ENCODE data around the gene ACTG1.

Gene ACTG1

DNA sequence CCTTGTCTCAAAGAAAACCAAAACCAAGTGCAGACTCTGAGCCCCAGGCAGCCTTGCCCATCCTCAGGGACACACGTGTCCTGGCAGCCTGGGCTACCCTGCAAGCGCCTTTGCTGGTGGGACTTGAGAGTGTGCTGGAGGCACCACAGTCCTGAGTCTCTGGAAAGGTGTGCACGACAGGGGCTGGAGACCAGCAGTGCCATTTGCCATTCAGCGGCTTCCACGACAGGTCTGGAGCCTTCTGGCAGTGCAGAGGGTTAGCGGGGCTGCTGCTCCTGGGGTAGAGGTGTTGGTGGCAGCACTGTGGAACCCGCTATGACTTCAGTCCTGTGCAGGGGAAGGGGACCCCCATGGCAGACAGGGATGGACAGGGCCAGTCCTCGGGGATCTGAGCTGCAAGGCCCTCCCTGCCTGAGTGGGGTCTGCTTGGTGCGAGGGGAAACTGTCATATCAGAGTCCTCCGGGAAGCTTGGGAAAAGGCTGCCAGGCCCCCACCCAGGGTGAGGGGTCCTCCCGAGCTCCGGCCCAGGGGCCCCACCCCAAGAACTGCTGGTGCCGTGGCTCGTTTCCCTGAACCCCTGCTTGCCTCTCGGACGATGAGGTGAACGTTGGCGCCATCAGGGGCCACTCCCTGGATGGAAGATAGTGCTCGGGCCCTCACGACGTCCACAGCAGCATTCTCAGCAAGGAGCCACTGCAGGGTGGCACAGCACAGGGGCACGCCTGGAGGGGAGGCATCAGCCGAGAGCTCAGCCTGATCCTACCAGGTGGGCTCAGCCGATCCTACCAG lies 32.8 kb upstream of the ACTG1 start:
- no peak for DNase-seq (ENCODE audit: extremely low read depth in 1 of 2, low read depth in 1 of 2)

DNA sequence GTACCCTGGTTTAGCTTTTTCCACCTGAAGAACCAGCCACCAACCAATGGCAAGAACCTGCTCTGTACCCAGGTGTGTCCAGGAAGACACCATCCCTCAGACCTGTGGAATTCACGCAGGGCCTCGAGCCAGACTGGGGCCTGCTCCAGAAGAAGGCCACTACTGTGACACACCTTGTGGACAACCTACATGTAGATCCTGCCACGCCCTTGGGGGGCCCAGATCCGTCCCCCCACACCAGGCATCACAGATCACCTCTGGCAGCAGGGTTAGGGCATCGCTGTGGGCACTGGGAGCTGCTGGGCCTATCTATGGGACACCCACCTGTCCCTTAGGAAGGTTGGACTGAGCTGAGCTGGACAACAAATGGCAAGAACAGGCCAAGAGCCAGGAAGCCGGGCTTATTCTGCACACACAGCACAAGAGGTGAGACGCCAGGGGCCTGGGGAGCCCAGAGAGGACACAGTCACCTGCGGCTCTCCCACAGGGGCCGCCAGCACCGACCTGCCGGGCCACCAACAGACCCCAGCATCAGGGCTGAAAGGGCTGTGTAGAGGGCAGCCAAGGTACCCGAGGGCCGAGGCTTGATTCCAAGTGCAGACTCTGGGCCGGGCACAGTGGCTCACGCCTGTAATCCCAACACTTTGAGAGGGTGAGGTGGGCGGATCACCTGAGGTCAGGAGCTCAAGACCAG lies 31.8 kb upstream of the ACTG1 start:
- DNase-seq (ENCODE audit: extremely low read depth in 1 of 2, low read depth in 1 of 2) = no peak

GRCh38 chr17:81543756-81544155 lies 31.2 kb upstream of the ACTG1 start:
- no peak for DNase-seq (ENCODE audit: extremely low read depth in 1 of 2, low read depth in 1 of 2)

DNA sequence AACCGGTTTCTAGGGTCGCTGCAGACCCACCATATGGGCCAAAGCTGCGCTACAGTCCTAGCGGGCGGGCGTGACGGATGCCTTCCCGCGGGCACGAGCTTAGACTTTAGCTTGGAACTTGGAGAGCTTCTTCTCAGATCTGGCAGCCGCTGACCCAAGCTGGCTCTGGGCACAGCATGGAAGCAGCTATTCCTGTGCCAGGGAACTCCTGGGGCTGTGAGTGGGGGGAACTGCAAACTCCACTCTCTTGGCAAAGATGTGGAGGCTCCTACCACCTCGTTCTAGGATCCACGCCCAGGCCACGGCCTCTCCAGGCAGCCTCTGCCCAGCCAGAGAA lies 30.7 kb upstream of the ACTG1 start:
- DNase-seq (ENCODE audit: extremely low read depth in 1 of 2, low read depth in 1 of 2) = no peak

DNA sequence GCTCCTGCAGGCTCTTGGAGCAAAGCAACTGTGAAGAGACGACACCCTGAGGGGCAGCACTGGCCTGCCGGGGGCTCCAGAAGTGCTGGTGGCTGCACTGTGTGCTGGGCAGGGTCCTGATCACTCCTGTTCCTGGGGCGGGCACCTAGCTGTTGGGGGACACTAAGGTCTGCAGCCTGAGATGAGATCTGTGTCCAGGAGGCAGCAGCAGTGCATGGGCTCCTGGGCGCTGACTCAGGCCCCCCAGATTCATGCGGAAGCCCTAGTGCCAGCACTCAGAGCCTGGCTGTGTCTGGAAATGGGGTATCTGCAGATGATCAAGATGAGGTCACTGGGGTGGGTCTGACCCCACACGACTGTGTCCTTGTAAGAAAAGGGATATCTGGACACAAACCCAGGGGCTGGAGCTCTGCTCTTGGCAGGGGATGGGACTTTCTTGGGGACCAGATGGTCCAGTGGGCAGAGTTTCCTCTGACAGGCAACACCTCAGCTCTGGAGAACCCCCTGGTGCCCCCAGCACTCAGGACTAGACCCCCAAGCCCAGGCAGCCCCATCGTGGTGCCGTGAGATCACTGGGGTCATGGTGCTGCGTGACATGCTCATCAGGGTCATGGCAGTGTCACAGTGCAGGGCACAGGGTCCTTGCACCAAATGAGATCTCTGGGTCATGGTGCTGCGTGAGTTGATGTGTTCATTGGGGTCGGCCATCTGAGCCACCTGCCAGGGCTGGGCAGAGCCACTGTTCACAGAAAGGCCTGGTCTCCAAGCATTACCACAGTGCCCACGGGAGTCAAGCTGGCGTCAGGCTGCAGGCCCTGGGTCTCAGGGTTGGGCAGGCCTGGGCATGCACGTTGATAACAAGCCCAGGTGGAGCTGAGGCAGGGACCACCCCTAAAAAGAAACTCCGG lies 30.1 kb upstream of the ACTG1 start:
- no peak for DNase-seq (ENCODE audit: extremely low read depth in 1 of 2, low read depth in 1 of 2)

GRCh38 chr17:81541123-81541522 lies 28.5 kb upstream of the ACTG1 start:
- DNase-seq (ENCODE audit: extremely low read depth in 1 of 2, low read depth in 1 of 2) = no peak

GRCh38 chr17:81540676-81541027 lies 28.1 kb upstream of the ACTG1 start:
- no peak for DNase-seq (ENCODE audit: extremely low read depth in 1 of 2, low read depth in 1 of 2)

GRCh38 chr17:81539961-81540675 lies 27.5 kb upstream of the ACTG1 start:
- DNase-seq (ENCODE audit: extremely low read depth in 1 of 2, low read depth in 1 of 2) = no peak

- DNase-seq (ENCODE audit: extremely low read depth in 1 of 2, low read depth in 1 of 2) = no peak
These were observed 26.9 kb upstream of the ACTG1 start for GRCh38 chr17:81539571-81539900.

GRCh38 chr17:81538651-81539570 lies 26.3 kb upstream of the ACTG1 start:
- no peak for DNase-seq (ENCODE audit: extremely low read depth in 1 of 2, low read depth in 1 of 2)

DNA sequence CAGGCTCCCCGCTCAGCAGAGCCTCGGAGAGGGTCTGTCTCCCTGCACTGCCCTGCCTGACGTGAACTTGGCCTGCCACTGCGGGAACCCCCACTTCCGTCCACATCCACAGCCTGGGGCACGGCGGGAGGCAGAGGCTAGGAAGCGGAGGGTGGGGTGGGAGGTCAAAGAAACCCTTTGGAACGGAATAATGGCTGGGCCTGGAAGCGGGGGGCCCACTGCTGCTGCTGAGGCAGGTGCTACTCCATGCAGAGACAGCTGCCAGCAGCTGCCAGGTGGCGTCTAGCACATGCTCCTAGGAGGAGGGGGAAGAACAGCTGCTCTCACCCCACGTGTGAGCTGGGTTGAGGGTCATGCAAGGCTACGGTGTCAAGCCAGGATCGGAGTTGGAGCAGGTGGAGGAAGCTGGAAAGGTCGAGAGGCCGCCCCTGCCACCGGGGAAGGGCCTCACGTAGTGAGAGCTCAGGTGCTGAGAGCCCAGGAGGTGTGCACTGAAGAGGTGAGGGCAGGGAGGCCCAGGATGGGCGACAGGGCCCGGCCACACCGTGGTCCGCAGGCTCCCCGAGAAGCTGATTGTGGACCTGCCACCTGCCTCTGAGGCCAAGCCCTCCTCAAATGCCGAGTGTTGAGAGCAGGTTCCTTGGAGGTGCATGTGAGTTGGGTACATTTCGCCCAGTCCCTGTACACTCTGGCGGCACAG lies 25.4 kb upstream of the ACTG1 start:
- no peak for DNase-seq (ENCODE audit: extremely low read depth in 1 of 2, low read depth in 1 of 2)

GRCh38 chr17:81537343-81537855 lies 24.8 kb upstream of the ACTG1 start:
- no peak for DNase-seq (ENCODE audit: extremely low read depth in 1 of 2, low read depth in 1 of 2)

GRCh38 chr17:81536299-81537290 lies 24.0 kb upstream of the ACTG1 start:
- DNase-seq (ENCODE audit: extremely low read depth in 1 of 2, low read depth in 1 of 2) = no peak

GRCh38 chr17:81535480-81536298 lies 23.1 kb upstream of the ACTG1 start:
- DNase-seq (ENCODE audit: extremely low read depth in 1 of 2, low read depth in 1 of 2) = no peak

DNA sequence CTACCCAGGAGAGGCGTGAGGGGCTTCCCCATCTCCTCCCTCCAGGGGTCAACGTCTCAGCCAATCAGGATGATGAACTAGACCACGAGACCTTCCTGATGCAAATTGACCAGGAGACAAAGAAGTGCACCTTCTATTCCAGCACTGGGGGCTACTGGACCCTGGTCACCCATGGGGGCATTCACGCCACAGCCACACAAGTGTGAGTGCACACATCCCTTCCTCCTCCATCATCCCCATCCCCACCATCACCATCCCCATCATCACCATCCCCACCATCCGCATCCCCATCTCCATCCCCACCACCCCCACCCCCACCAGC lies 22.4 kb upstream of the ACTG1 start:
- no peak for DNase-seq (ENCODE audit: extremely low read depth in 1 of 2, low read depth in 1 of 2)

DNA sequence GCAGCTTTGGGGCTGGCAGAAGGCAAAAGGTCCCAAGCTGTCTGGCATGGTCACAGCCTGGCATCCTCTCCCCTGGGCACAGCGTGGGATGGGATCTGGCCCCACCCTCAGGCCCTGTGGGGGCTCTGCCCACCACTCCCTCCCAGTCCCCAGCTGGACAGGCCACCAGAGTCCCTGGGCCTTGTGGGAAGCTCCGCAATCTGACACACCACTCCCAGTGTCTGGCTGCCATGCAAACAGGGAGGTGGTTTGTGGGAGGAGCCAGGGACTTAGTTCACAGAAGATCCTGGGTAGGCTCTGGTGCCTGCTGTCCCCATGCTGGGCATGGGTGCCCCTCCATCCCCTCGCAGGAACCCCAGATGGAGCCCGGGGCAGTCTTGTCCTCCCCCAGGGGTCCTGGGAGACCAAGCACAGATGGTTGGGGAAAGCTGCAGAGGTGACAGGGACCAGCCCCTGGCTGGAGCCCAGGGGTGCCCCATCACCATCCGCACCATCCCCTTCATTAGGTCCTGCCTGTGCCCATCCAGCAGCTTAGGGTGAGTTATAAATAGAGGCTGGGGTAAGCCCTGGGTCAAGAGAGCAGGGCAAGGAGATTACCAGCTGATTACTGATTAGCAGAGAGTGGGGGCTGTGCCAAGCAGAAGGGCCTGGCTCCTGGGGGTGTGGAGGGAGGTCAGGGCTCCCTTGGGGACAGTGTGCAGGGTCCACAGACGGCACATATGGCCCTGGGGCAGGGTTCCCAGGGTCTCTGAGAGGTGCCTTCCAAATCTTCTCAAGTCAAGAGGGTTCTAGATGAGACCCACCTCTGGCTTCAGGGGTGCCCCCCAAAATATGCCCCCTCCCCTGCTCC lies 21.8 kb upstream of the ACTG1 start:
- no peak for DNase-seq (ENCODE audit: extremely low read depth in 1 of 2, low read depth in 1 of 2)
